Dedifferentiated amniotic fluid mesenchymal stem cell (primary cell): ENCODE data around the gene MYCBPAP.

Experiments
- DNase-seq: peaks from one replicate; pipeline ENCODE4 v3.0.0-alpha.2; 2016; ENCODE audit errors: extremely low spot score

The MYCBPAP gene

GRCh38 chr17:50538549-50539410 lies 30.5 kb downstream of the MYCBPAP start:
- no peak for DNase-seq

GRCh38 chr17:50539762-50540559 lies 31.7 kb downstream of the MYCBPAP start:
- no peak for DNase-seq

GRCh38 chr17:50540560-50541401 lies 32.5 kb downstream of the MYCBPAP start:
- DNase-seq: no peak

GRCh38 chr17:50541402-50541715 lies 33.1 kb downstream of the MYCBPAP start:
- no peak for DNase-seq

- DNase-seq: peak; percentile 66
Observed at GRCh38 chr17:50541716-50542688, 33.8 kb downstream of the MYCBPAP start.

GRCh38 chr17:50542795-50543774 lies 34.8 kb downstream of the MYCBPAP start:
- DNase-seq: no peak

GRCh38 chr17:50544516-50544915 lies 36.3 kb downstream of the MYCBPAP start:
- DNase-seq: no peak

GRCh38 chr17:50545311-50545710 lies 37.1 kb downstream of the MYCBPAP start:
- DNase-seq: no peak

- no peak for DNase-seq
Observed at GRCh38 chr17:50546701-50547034, 38.4 kb downstream of the MYCBPAP start.

- DNase-seq: peak; percentile 85
Observed at GRCh38 chr17:50547035-50547735, 38.9 kb downstream of the MYCBPAP start, which contains the start of gene SPATA20. Gene SPATA20, plus strand, starts transcription at chr17:50547174. Its CDS starts 35 bp downstream, at chr17:50547209.

GRCh38 chr17:50547736-50548083 lies 39.5 kb downstream of the MYCBPAP start:
- DNase-seq: no peak

- no peak for DNase-seq
Observed at GRCh38 chr17:50548831-50549230, 40.6 kb downstream of the MYCBPAP start.

- DNase-seq: no peak
Observed at GRCh38 chr17:50549256-50549941, 41.2 kb downstream of the MYCBPAP start.

GRCh38 chr17:50549969-50550368 lies 41.7 kb downstream of the MYCBPAP start:
- DNase-seq: no peak

- DNase-seq: peak; percentile 82
Observed at GRCh38 chr17:50550661-50551432, 42.6 kb downstream of the MYCBPAP start.

GRCh38 chr17:50551433-50551815 lies 43.2 kb downstream of the MYCBPAP start:
- DNase-seq: no peak

GRCh38 chr17:50551884-50552283 lies 43.6 kb downstream of the MYCBPAP start:
- DNase-seq: no peak

- no peak for DNase-seq
Observed at GRCh38 chr17:50554201-50554600, 46.0 kb downstream of the MYCBPAP start.
